ENCODE data around the gene OR2A5. TPM values are rescaled to one million over a fixed set of nuclear protein-coding genes. Genes with fewer than 3 reads are reported as not detected.
"Not testable (repeated sequence)": the region's sequence is repeated elsewhere in the genome, so short reads cannot be mapped to it uniquely, and the experiment has no call there.

Gene OR2A5
- total and polyA plus RNA-seq, 3 donors from 2014 or later = 0.31 to 0.43 TPM; not detected in 1

DNA sequence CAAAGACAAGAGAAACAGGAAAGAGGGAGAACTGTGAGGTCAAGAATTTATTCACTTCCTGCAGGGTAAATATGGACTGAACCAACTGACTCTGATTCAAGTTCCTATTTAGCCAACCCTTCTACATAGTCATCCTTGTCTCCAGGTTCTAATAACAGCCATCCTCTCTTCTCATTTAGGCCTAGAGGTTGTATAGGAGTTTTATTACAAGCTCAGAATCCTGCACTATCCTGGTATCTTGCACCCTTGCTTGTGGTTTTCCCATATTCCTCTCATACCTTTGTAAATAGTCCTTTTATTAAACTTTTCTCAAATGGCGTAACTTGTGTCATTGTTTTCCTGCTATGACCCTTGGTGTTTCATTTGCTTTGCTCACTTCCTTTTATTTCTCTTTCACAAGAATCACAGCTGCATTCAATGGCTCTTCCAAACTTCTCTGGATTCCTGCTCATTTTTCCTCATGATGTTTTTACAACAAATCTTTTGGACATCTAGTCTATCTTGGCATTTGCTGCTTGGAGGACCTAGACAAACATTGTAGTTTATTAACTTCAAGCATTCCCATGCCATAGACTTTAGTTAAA is 12.4 kb upstream of the OR2A5 start:
- Histone ChIP-seq H3K27me3 (no peaks in the 10 kb centered on the region), H3K36me3 (ENCODE audit: low read depth, missing control alignments) (no peaks in the 10 kb centered on the region), H3K27ac (no peak overlapping the region), H3K9me3 (no peaks in the 10 kb centered on the region), H3K4me3 (no peak overlapping the region), H3K4me1 (no peaks in the 10 kb centered on the region)
- no peak for DNase-seq
- 92 to 97% methylated on average over 1 of the region's 1 CpG for WGBS, 2 donors
- intact Hi-C loops (cut with DNase I; ENCODE audit: low total_unique reads) = no loop called here
- no peak for TF ChIP-seq POLR2A (IDR thresholded peaks at IDR 0.05)
- TF ChIP-seq, protein P1, sequence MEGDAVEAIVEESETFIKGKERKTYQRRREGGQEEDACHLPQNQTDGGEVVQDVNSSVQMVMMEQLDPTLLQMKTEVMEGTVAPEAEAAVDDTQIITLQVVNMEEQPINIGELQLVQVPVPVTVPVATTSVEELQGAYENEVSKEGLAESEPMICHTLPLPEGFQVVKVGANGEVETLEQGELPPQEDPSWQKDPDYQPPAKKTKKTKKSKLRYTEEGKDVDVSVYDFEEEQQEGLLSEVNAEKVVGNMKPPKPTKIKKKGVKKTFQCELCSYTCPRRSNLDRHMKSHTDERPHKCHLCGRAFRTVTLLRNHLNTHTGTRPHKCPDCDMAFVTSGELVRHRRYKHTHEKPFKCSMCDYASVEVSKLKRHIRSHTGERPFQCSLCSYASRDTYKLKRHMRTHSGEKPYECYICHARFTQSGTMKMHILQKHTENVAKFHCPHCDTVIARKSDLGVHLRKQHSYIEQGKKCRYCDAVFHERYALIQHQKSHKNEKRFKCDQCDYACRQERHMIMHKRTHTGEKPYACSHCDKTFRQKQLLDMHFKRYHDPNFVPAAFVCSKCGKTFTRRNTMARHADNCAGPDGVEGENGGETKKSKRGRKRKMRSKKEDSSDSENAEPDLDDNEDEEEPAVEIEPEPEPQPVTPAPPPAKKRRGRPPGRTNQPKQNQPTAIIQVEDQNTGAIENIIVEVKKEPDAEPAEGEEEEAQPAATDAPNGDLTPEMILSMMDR (IDR thresholded peaks at IDR 0.05) = no peak

DNA sequence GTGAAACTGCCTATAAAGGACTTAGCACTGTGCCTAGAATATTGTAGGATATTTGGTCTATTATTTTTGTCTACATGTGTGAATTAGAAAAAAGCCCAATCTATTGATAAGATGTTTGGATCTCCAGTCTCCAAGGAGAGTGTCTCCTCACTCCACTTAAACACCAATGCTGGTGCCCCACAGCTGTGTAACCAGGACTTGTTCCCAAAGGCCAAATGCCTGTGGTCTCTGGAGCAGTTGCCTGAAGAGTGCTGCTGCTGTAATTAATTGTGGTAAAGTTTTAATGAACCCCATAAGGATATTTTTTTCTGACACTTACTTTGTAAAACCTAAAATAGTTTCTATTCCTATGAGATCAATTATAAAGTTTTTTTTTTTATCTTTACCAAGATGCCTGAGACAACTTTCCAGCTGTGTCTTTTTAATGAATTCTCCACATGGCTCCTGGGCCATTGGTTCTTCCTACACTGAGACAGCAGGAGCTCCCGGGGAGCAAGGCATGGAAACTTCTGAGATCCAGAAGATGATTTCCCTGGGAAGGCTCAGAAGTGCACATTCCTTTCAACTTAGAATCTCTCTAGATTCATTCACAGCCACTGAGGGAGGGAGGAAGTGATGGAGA is 11.2 kb upstream of the OR2A5 start:
- 38 to 62% methylated on average over 1 of the region's 1 CpG for WGBS, 2 donors
- TF ChIP-seq, protein P1 (IDR thresholded peaks at IDR 0.05) = no peak
- TF ChIP-seq POLR2A (IDR thresholded peaks at IDR 0.05) = no peak
- intact Hi-C loops (cut with DNase I; ENCODE audit: low total_unique reads) = no loop called here
- Histone ChIP-seq H3K4me1 (no peaks in the 10 kb centered on the region), H3K27ac (no peak overlapping the region), H3K36me3 (ENCODE audit: low read depth, missing control alignments) (no peaks in the 10 kb centered on the region), H3K9me3 (no peaks in the 10 kb centered on the region), H3K4me3 (no peak overlapping the region), H3K27me3 (no peaks in the 10 kb centered on the region)
- no peak for DNase-seq

DNA sequence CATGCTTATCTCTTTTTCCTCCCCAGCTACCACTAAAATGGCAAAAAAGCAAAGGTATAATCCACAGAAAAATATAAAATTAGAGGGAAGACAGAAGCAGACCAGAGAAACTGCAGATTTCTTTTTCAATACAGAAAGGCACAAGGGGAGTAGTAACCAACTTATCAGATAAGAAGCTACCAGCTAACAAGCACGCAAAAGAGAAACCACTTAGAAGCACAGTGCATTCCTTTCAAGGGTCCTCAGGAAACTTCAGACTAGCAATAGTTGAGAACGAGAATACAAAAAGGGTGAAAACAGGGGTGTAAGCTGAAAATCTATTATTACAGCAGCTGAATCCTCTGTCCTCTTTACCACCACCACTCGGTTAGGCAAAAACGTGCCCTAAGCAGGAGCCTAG is 9.9 kb upstream of the OR2A5 start:
- no peak for DNase-seq
- no peaks in the 10 kb centered on the region for H3K27me3 ChIP-seq
- no peaks in the 10 kb centered on the region for H3K9me3 ChIP-seq
- WGBS, 2 donors = 78 to 87% methylated on average over 4 of the region's 4 CpGs
- intact Hi-C loops (cut with DNase I; ENCODE audit: low total_unique reads) = no loop called here
- no peak overlapping the region for H3K4me3 ChIP-seq
- TF ChIP-seq POLR2A (IDR thresholded peaks at IDR 0.05) = no peak
- TF ChIP-seq, protein P1 (IDR thresholded peaks at IDR 0.05) = no peak
- H3K36me3 ChIP-seq (ENCODE audit: low read depth, missing control alignments) = no peaks in the 10 kb centered on the region
- no peak overlapping the region for H3K27ac ChIP-seq
- H3K4me1 ChIP-seq = no peaks in the 10 kb centered on the region

DNA sequence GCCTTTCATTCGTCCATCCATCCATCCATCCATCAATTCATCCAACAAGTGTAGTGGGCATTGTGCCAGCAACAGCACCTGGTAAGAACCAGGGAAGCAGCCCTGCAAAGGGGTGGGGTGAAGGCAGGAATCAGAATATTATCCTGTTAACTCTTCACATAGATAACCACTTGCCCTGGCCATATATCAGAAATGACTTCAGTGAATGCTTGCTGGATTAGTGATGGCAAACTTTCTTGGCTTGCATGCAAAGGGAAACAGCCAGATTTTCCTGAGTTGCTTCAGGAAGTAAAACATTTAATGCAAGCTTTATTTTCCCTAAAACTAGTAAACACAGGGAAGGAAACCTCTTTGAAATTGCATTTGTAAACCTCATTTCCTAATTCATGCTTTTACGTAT is 743 bp downstream of the OR2A5 start:
- no peak for DNase-seq
- no peaks in the 10 kb centered on the region for H3K9me3 ChIP-seq
- no peaks in the 10 kb centered on the region for H3K4me1 ChIP-seq
- no peak overlapping the region for H3K27ac ChIP-seq
- no peaks in the 10 kb centered on the region for H3K36me3 ChIP-seq (ENCODE audit: low read depth, missing control alignments)
- WGBS, 2 donors = 67 to 84% methylated on average over 2 of the region's 2 CpGs
- intact Hi-C loops (cut with DNase I; ENCODE audit: low total_unique reads) = no loop called here
- no peaks in the 10 kb centered on the region for H3K27me3 ChIP-seq
- no peak overlapping the region for H3K4me3 ChIP-seq
- TF ChIP-seq, protein P1 (IDR thresholded peaks at IDR 0.05) = no peak
- no peak for TF ChIP-seq POLR2A (IDR thresholded peaks at IDR 0.05)

DNA sequence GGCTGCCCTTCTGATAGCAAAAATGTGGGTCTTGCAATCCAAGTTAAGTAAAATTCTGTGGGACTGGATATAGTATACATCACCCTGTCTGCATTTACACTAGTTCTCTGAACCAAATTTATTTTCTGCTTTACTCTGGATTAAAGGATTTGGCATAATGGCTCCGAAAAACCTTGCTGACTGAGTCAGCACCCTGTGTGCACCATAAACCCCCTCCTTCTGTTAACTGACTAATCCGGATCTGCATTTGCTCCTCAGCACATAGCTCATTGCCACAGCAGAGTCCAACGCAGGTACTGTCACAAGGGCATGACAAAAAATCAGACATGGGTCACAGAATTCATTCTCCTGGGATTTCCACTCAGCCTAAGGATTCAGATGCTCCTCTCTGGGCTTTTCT is 1.3 kb downstream of the OR2A5 start:
- Histone ChIP-seq H3K27ac (no peak overlapping the region), H3K27me3 (no peaks in the 10 kb centered on the region), H3K36me3 (ENCODE audit: low read depth, missing control alignments) (no peaks in the 10 kb centered on the region), H3K4me3 (no peak overlapping the region), H3K9me3 (no peaks in the 10 kb centered on the region), H3K4me1 (no peaks in the 10 kb centered on the region)
- TF ChIP-seq, protein P1 (IDR thresholded peaks at IDR 0.05) = no peak
- no peak for TF ChIP-seq POLR2A (IDR thresholded peaks at IDR 0.05)
- no peak for DNase-seq
- 65 to 66% methylated on average over 3 of the region's 3 CpGs for whole genome bisulfite sequencing, 2 donors
- intact Hi-C loops (cut with DNase I; ENCODE audit: low total_unique reads) = no loop called here

DNA sequence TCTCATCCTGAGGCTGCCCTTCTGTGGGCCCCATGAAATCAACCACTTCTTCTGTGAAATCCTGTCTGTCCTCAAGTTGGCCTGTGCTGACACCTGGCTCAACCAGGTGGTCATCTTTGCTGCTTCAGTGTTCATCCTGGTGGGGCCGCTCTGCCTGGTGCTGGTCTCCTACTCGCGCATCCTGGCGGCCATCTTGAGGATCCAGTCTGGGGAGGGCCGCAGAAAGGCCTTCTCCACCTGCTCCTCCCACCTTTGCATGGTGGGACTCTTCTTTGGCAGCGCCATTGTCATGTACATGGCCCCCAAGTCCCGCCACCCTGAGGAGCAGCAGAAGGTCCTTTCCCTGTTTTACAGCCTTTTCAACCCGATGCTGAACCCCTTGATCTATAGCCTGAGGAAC is 2.1 kb downstream of the OR2A5 start:
- H3K36me3 ChIP-seq (ENCODE audit: low read depth, missing control alignments); H3K27me3 ChIP-seq; intact Hi-C loops (cut with DNase I; ENCODE audit: low total_unique reads); H3K4me3 ChIP-seq; H3K9me3 ChIP-seq; H3K27ac ChIP-seq; DNase-seq; H3K4me1 ChIP-seq: not testable (repeated sequence)
- 69 to 88% methylated on average over 7 to 8 of the region's 8 CpGs for WGBS, 2 donors

Measured in testis (tissue), 3 donors.